Fibroblast of mammary gland (primary cell): Measurements from ENCODE around the gene TBC1D14.

Experiments used
- DNase-seq: peaks from one replicate; pipeline ENCODE4 v3.0.0-alpha.2; 2010; ENCODE audit warnings: low read depth
- H3K4me3 ChIP-seq: 2 replicates; pipeline ENCODE4 v1.5.1; 2011; ENCODE audit warnings: low read depth, mild to moderate bottlenecking, low read length, moderate library complexity; ENCODE audit not compliant: control insufficient read depth
- TF ChIP-seq, protein P1 (sequence below): conservative IDR thresholded peaks from 2 replicates; pipeline ENCODE4 v1.5.1; 2011; ENCODE audit warnings: low read depth, low read length, inconsistent platforms; ENCODE audit not compliant: control insufficient read depth, insufficient read depth

The TBC1D14 gene

DNA sequence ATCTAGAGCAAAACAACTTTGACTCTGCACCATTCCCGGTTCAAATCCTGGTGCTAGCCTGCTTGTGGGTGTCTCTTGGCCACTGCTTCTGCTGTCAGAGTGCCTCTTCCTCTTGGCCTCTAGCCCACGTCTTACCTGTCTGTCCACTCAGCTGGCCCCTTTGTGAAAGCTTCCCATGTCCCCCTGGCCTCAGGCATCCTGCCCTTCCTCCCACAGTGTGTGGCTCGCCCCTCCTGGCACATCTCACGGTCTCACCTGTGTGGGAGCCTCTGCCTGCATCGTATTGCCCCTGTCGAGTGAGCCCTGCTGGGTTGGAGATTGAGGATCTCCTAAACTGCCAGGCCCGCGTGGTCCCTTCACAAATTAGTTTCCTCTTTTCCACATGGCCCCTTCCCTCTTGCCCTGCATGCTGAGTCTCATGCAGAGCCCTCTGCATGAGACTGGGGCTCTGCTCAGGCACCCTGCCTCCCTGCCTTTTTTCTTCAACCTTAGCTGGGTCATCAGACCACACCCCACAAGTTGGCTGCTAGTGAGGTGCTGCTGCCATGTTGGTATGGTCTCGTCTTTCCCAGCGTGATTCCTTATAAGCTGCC lies 79.8 kb downstream of the TBC1D14 start:
- TF ChIP-seq, protein P1, sequence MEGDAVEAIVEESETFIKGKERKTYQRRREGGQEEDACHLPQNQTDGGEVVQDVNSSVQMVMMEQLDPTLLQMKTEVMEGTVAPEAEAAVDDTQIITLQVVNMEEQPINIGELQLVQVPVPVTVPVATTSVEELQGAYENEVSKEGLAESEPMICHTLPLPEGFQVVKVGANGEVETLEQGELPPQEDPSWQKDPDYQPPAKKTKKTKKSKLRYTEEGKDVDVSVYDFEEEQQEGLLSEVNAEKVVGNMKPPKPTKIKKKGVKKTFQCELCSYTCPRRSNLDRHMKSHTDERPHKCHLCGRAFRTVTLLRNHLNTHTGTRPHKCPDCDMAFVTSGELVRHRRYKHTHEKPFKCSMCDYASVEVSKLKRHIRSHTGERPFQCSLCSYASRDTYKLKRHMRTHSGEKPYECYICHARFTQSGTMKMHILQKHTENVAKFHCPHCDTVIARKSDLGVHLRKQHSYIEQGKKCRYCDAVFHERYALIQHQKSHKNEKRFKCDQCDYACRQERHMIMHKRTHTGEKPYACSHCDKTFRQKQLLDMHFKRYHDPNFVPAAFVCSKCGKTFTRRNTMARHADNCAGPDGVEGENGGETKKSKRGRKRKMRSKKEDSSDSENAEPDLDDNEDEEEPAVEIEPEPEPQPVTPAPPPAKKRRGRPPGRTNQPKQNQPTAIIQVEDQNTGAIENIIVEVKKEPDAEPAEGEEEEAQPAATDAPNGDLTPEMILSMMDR, result no peak
- H3K4me3 ChIP-seq, result no peak overlapping the region
- no peak for DNase-seq

- TF ChIP-seq, protein P1, result no peak
- no peak for DNase-seq
- H3K4me3 ChIP-seq, result no peak overlapping the region
Observed at GRCh38 chr4:6990661-6991060, 81.0 kb downstream of the TBC1D14 start.

DNA sequence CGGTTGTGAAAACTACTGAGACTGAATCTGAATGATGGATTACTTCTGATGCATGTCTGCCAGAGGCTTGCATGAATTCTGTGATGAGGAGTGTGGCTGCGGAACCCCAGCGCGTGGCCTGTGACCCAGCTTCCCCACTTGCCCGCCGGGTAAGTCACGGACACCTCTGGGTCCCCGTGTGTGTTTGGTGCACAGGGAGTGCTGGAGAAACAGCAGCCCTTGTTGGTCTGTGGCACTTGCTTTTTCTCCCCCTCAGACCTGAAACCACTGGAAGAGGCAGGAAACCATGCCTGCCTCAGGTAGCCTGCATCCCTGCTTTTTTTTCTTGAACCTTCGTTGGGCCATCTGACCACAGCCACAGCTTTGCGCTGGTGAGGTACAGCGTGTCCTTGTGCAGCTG lies 81.6 kb downstream of the TBC1D14 start:
- DNase-seq, result no peak
- TF ChIP-seq, protein P1, result no peak
- peak overlapping the region; percentile 31 for H3K4me3 ChIP-seq

DNA sequence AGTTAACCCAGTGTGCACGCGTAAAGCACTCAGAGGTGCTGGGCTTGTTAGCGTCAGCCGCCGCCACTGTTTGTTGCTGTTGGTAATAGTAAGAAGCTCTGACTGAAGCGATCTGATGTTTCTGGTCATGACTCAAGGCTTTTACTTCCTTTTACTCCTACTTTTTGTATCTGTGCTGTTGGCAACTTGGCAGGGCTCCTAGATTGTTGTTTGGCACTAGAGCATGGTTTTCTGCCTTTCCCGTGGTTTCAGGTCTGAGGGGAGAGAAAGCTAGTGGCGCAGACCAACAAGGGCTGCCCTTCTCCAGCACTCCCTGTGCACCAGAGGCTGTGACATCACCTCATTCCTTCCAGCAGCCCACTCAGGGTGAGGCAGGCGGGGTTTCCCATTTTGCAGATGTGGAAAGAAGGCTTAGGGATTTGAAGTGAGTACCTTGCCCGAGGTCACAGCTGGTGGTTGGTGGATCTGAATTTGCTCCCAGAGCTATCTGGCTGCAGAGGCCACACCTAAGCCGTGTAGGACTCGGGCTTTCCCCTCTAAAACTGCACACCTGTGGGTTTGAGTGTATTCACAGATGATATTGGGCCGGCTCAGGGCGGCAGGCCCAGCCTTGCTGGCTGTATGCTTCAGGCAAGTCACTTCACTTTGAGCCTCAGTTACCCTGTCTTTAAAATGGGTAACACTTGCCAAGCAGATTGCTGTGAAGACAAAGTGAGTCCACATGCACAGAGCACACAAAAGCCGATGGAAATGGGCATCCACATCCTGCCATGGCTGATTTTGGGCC lies 82.3 kb downstream of the TBC1D14 start:
- peak; percentile 94 for DNase-seq
- TF ChIP-seq, protein P1, result no peak
- peak overlapping the region; percentile 31 for H3K4me3 ChIP-seq

GRCh38 chr4:6992728-6993677 lies 83.4 kb downstream of the TBC1D14 start:
- DNase-seq, result no peak
- TF ChIP-seq, protein P1, result no peak

GRCh38 chr4:6996481-6996880 lies 86.9 kb downstream of the TBC1D14 start:
- no peak overlapping the region for H3K4me3 ChIP-seq
- DNase-seq, result no peak
- TF ChIP-seq, protein P1, result no peak

More at GRCh38 chr4:6992728-6993677, 83.4 kb downstream of the TBC1D14 start:
- H3K4me3 ChIP-seq, result no peak overlapping the region
